ENCODE results near the gene GLS. TPM values are rescaled to one million over a fixed set of nuclear protein-coding genes. Genes with fewer than 3 reads are reported as not detected.
"Not testable (repeated sequence)": the region's sequence is repeated elsewhere in the genome, so short reads cannot be mapped to it uniquely, and the experiment has no call there.

Gene GLS
- total RNA-seq, 1 donor from 2014 or later = 178 TPM

- Mint-ChIP-seq H3K4me3 (ENCODE audit: unreplicated experiment) (no peak overlapping the region), H3K27ac (ENCODE audit: unreplicated experiment) (no peak overlapping the region), H3K9me3 (ENCODE audit: unreplicated experiment) (no peaks in the 10 kb centered on the region), H3K4me1 (ENCODE audit: unreplicated experiment) (peaks cover 34% of the 10 kb centered on the region), H3K27me3 (ENCODE audit: unreplicated experiment) (no peaks in the 10 kb centered on the region), H3K36me3 (ENCODE audit: unreplicated experiment) (no peaks in the 10 kb centered on the region)
- no peak for DNase-seq (ENCODE audit: extremely low spot score, unreplicated experiment)
- TF ChIP-seq, protein P1, sequence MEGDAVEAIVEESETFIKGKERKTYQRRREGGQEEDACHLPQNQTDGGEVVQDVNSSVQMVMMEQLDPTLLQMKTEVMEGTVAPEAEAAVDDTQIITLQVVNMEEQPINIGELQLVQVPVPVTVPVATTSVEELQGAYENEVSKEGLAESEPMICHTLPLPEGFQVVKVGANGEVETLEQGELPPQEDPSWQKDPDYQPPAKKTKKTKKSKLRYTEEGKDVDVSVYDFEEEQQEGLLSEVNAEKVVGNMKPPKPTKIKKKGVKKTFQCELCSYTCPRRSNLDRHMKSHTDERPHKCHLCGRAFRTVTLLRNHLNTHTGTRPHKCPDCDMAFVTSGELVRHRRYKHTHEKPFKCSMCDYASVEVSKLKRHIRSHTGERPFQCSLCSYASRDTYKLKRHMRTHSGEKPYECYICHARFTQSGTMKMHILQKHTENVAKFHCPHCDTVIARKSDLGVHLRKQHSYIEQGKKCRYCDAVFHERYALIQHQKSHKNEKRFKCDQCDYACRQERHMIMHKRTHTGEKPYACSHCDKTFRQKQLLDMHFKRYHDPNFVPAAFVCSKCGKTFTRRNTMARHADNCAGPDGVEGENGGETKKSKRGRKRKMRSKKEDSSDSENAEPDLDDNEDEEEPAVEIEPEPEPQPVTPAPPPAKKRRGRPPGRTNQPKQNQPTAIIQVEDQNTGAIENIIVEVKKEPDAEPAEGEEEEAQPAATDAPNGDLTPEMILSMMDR (IDR thresholded peaks at IDR 0.05) = no peak
Observed at GRCh38 chr2:190869721-190870120, 10.9 kb upstream of the GLS start.

DNA sequence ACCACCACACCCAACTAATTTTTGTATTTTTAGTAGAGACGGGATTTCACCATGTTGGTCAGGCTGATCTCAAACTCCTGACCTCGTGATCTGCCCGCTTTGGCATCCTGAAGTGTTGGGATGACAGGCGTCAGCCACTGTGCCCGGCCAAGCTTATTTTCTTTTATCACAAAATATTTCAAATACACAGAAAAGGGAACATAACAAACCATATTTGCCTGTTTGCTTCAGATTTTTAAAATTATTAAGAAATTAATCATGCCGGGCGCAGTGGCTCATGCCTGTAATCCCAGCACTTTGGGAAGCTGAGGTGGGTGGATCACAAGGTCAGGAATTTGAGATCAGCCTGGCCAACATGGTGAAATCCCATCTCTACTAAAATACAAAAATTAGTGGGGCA, 7.2 kb upstream of the GLS start:
- not testable (repeated sequence) for H3K4me1 Mint-ChIP-seq (ENCODE audit: unreplicated experiment); H3K36me3 Mint-ChIP-seq (ENCODE audit: unreplicated experiment); H3K27me3 Mint-ChIP-seq (ENCODE audit: unreplicated experiment); H3K27ac Mint-ChIP-seq (ENCODE audit: unreplicated experiment); H3K9me3 Mint-ChIP-seq (ENCODE audit: unreplicated experiment); DNase-seq (ENCODE audit: extremely low spot score, unreplicated experiment); H3K4me3 Mint-ChIP-seq (ENCODE audit: unreplicated experiment)

GRCh38 chr2:190875891-190876290, 4.7 kb upstream of the GLS start:
- H3K4me3 Mint-ChIP-seq (ENCODE audit: unreplicated experiment) = no peak overlapping the region
- H3K27me3 Mint-ChIP-seq (ENCODE audit: unreplicated experiment) = no peaks in the 10 kb centered on the region
- H3K9me3 Mint-ChIP-seq (ENCODE audit: unreplicated experiment) = no peaks in the 10 kb centered on the region
- peaks cover 18% of the 10 kb centered on the region for H3K4me1 Mint-ChIP-seq (ENCODE audit: unreplicated experiment)
- DNase-seq (ENCODE audit: extremely low spot score, unreplicated experiment) = no peak
- no peaks in the 10 kb centered on the region for H3K36me3 Mint-ChIP-seq (ENCODE audit: unreplicated experiment)
- TF ChIP-seq, protein P1 (IDR thresholded peaks at IDR 0.05) = no peak
- no peak overlapping the region for H3K27ac Mint-ChIP-seq (ENCODE audit: unreplicated experiment)

GRCh38 chr2:190876631-190877030, 4.0 kb upstream of the GLS start:
- Mint-ChIP-seq H3K27ac (ENCODE audit: unreplicated experiment) (no peak overlapping the region), H3K9me3 (ENCODE audit: unreplicated experiment) (no peaks in the 10 kb centered on the region), H3K27me3 (ENCODE audit: unreplicated experiment) (no peaks in the 10 kb centered on the region), H3K4me3 (ENCODE audit: unreplicated experiment) (no peak overlapping the region), H3K4me1 (ENCODE audit: unreplicated experiment) (peaks cover 13% of the 10 kb centered on the region), H3K36me3 (ENCODE audit: unreplicated experiment) (no peaks in the 10 kb centered on the region)
- DNase-seq (ENCODE audit: extremely low spot score, unreplicated experiment) = no peak
- TF ChIP-seq, protein P1 (IDR thresholded peaks at IDR 0.05) = no peak

GRCh38 chr2:190877436-190877835, 3.2 kb upstream of the GLS start:
- no peaks in the 10 kb centered on the region for H3K27me3 Mint-ChIP-seq (ENCODE audit: unreplicated experiment)
- TF ChIP-seq, protein P1 (IDR thresholded peaks at IDR 0.05) = no peak

More at GRCh38 chr2:190877436-190877835, 3.2 kb upstream of the GLS start:
- no peak overlapping the region for H3K4me3 Mint-ChIP-seq (ENCODE audit: unreplicated experiment)
- no peaks in the 10 kb centered on the region for H3K36me3 Mint-ChIP-seq (ENCODE audit: unreplicated experiment)
- DNase-seq (ENCODE audit: extremely low spot score, unreplicated experiment) = no peak
- H3K27ac Mint-ChIP-seq (ENCODE audit: unreplicated experiment) = no peak overlapping the region
- no peaks in the 10 kb centered on the region for H3K9me3 Mint-ChIP-seq (ENCODE audit: unreplicated experiment)
- peaks cover 12% of the 10 kb centered on the region for H3K4me1 Mint-ChIP-seq (ENCODE audit: unreplicated experiment)

Data from osteocyte (in vitro differentiated cells).